ENCODE measurements around the gene CADM1.

Gene CADM1

GRCh38 chr11:115504276-115505158 is at the start of gene CADM1:
CADM1 (minus strand) TSS chr11:115504415.
- peaks cover 43% of the 10 kb centered on the region; the same call in 1 of the 2 replicates for H3K79me2 ChIP-seq (ENCODE audit: insufficient read depth, low read depth)
- no peaks in the 10 kb centered on the region for H4K20me1 ChIP-seq (ENCODE audit: insufficient read depth)
- peak; percentile 68 for TF ChIP-seq CTCF (conservative IDR thresholded peaks at IDR 0.05; ENCODE audit: low read depth, low read length)
- H2AFZ ChIP-seq (ENCODE audit: low read depth), result peak within 1 kb of the TSS; percentile 92
- no peak within 1 kb of the TSS for H3K4me3 ChIP-seq (IDR thresholded peaks at IDR 0.05; ENCODE audit: insufficient read depth, low read depth, low read length)
- no peaks in the 10 kb centered on the region for H3K36me3 ChIP-seq (ENCODE audit: insufficient read depth)
- no peaks in the 10 kb centered on the region; the same call in 1 of the 2 replicates for H3K27me3 ChIP-seq (ENCODE audit: insufficient read depth, low read depth)
- peak within 1 kb of the TSS; percentile 69 for H3K9ac ChIP-seq
- peak within 1 kb of the TSS; percentile 65 for H3K27ac ChIP-seq
- peak within 1 kb of the TSS; percentile 88 for H3K4me2 ChIP-seq
- H3K4me1 ChIP-seq (ENCODE audit: low read depth, poor library complexity, severe bottlenecking), result peaks cover 13% of the 10 kb centered on the region

DNA sequence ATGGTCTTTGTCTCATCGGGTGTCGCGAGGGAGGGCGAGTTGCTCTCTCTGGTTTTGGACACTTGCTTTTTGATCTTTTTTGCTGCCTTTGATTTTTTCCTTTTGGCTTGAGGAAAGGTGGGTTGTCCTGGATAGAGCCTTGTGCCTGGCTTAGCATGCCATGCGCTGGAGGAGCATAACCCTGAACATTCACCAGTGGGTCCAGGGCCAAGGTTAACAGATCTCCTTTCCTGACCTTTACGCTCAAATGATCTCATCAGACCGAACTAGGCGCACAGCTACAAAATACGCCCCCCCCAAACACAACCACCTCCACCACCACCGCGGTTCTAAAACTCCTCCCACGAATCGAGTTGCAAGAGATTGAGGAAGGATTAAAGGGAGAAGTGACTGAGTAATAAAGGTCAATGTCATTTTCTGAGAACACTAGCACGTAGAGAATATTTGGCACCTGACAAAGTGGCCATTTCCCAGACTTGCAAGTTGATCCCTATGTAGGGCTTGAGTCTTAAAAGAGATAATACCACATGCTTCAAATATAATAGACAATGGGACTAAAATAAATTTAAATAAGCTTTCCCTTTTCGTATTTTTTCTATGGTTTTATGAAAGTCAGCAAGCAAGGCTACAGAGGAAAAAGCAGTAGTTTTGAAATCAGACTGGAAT is 48.7 kb upstream of the CADM1 start:
- H4K20me1 ChIP-seq (ENCODE audit: insufficient read depth), result no peaks in the 10 kb centered on the region
- no peaks in the 10 kb centered on the region for H3K27me3 ChIP-seq (ENCODE audit: insufficient read depth, low read depth)
- no peak overlapping the region for H2AFZ ChIP-seq (ENCODE audit: low read depth)
- H3K36me3 ChIP-seq (ENCODE audit: insufficient read depth), result no peaks in the 10 kb centered on the region
- H3K4me1 ChIP-seq (ENCODE audit: low read depth, poor library complexity, severe bottlenecking), result no peaks in the 10 kb centered on the region
- H3K4me2 ChIP-seq, result no peak overlapping the region
- TF ChIP-seq CTCF (conservative IDR thresholded peaks at IDR 0.05; ENCODE audit: low read depth, low read length), result no peak
- H3K79me2 ChIP-seq (ENCODE audit: insufficient read depth, low read depth), result no peaks in the 10 kb centered on the region
- no peak overlapping the region for H3K9ac ChIP-seq
- no peak overlapping the region for H3K4me3 ChIP-seq (IDR thresholded peaks at IDR 0.05; ENCODE audit: insufficient read depth, low read depth, low read length)
- no peak overlapping the region for H3K27ac ChIP-seq

DNA sequence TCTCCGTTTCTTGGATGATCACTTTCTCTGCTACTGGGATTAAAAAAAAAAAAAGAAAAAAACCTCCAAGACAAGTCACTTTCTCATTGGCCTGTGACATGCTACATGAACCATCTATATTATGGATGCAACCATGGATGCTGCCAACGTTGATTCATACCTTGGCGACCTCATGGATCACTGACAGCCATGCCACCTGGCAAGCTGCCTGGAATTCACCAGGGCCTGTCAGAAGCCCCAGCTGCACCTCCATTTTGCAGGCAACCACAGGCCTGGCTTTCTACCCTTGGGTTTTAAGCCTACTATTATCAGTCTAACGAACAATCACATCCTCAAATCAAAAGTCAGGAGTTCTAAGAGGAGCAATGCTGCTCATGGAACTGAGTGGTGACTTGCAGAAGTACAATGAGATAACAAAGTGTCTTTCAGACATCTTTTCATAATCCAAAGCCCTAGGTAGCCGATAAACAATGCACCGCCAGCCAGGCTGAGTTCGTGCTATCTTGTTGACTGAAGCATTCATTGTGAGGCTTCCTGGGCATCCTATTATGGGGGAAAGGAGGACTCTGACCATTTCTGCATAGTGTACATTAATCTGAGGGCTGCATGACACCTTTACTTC is 48.0 kb upstream of the CADM1 start:
- no peaks in the 10 kb centered on the region for H4K20me1 ChIP-seq (ENCODE audit: insufficient read depth)
- no peak overlapping the region for H2AFZ ChIP-seq (ENCODE audit: low read depth)
- H3K9ac ChIP-seq, result no peak overlapping the region
- no peak for TF ChIP-seq CTCF (conservative IDR thresholded peaks at IDR 0.05; ENCODE audit: low read depth, low read length)
- no peak overlapping the region for H3K4me3 ChIP-seq (IDR thresholded peaks at IDR 0.05; ENCODE audit: insufficient read depth, low read depth, low read length)
- H3K79me2 ChIP-seq (ENCODE audit: insufficient read depth, low read depth), result no peaks in the 10 kb centered on the region
- H3K4me2 ChIP-seq, result no peak overlapping the region
- H3K27ac ChIP-seq, result no peak overlapping the region
- H3K27me3 ChIP-seq (ENCODE audit: insufficient read depth, low read depth), result no peaks in the 10 kb centered on the region
- H3K4me1 ChIP-seq (ENCODE audit: low read depth, poor library complexity, severe bottlenecking), result no peaks in the 10 kb centered on the region
- no peaks in the 10 kb centered on the region for H3K36me3 ChIP-seq (ENCODE audit: insufficient read depth)

GRCh38 chr11:115550291-115551059 is 46.3 kb upstream of the CADM1 start:
- no peaks in the 10 kb centered on the region for H4K20me1 ChIP-seq (ENCODE audit: insufficient read depth)
- no peaks in the 10 kb centered on the region for H3K4me1 ChIP-seq (ENCODE audit: low read depth, poor library complexity, severe bottlenecking)
- no peaks in the 10 kb centered on the region for H3K36me3 ChIP-seq (ENCODE audit: insufficient read depth)
- no peak overlapping the region for H2AFZ ChIP-seq (ENCODE audit: low read depth)
- TF ChIP-seq CTCF (conservative IDR thresholded peaks at IDR 0.05; ENCODE audit: low read depth, low read length), result no peak
- no peaks in the 10 kb centered on the region for H3K27me3 ChIP-seq (ENCODE audit: insufficient read depth, low read depth)
- H3K4me2 ChIP-seq, result no peak overlapping the region
- H3K9ac ChIP-seq, result no peak overlapping the region
- no peaks in the 10 kb centered on the region for H3K79me2 ChIP-seq (ENCODE audit: insufficient read depth, low read depth)
- H3K4me3 ChIP-seq (IDR thresholded peaks at IDR 0.05; ENCODE audit: insufficient read depth, low read depth, low read length), result no peak overlapping the region
- no peak overlapping the region for H3K27ac ChIP-seq
